Stimulated activated CD4-positive, alpha-beta T cell treated with anti-CD3 and anti-CD28 coated beads, Interleukin-12 subunit alpha, Interleukin-12 subunit beta, amount 100 ng/mL, for 24 hours (primary cell): ENCODE results near the gene GET4.

ENCODE experiments used
- DNase-seq, 2 experiments: peaks; one replicate each; pipeline ENCODE4 v3.0.0-alpha.2; 2020; ENCODE audit warnings: low read depth in 2 of 2

GET4 gene, protein sequence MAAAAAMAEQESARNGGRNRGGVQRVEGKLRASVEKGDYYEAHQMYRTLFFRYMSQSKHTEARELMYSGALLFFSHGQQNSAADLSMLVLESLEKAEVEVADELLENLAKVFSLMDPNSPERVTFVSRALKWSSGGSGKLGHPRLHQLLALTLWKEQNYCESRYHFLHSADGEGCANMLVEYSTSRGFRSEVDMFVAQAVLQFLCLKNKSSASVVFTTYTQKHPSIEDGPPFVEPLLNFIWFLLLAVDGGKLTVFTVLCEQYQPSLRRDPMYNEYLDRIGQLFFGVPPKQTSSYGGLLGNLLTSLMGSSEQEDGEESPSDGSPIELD

DNA sequence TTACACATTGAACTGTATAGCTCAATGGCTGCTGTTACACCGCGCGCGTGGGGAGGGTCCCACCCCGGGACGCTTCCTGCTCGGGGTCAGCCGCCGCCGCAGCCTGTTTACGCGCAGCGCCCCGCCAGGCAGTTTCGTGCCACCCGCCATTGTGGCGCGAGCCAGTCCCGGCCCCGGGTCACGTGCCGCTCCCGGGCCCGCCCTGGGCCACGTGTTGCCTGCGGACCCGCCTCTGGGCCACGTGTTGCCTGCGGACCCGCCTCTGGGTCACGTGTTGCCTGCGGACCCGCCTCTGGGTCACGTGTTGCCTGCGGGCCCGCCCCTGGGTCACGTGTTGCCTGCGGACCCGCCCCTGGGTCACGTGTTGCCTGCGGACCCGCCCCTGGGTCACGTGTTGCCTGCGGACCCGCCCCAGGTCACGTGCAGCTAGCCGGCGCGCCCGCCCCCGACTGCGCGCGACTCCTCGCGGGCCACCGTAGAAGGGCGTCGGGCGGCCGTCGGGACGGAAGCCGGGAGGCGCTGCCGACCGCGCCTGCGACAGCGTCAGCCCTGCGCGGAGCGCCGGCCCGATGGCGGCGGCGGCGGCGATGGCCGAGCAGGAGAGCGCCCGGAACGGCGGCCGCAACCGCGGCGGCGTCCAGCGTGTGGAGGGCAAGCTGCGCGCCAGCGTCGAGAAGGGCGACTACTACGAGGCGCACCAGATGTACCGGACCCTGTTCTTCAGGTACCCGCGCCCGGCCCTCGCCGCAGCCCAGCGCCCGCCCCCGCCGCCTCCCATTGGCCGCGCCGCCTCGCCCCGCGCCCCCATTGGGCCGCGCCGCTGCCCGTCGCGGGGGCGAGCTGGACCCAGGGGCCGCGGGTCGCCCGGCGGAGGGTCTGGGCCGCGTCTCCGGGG is at the start of gene GET4:
GET4 (plus strand) TSS at position 478 of the 895 bp plus-strand sequence; CDS start at position 570, 92 bp downstream.
- DNase-seq: peak; percentile 91 to 97

DNA sequence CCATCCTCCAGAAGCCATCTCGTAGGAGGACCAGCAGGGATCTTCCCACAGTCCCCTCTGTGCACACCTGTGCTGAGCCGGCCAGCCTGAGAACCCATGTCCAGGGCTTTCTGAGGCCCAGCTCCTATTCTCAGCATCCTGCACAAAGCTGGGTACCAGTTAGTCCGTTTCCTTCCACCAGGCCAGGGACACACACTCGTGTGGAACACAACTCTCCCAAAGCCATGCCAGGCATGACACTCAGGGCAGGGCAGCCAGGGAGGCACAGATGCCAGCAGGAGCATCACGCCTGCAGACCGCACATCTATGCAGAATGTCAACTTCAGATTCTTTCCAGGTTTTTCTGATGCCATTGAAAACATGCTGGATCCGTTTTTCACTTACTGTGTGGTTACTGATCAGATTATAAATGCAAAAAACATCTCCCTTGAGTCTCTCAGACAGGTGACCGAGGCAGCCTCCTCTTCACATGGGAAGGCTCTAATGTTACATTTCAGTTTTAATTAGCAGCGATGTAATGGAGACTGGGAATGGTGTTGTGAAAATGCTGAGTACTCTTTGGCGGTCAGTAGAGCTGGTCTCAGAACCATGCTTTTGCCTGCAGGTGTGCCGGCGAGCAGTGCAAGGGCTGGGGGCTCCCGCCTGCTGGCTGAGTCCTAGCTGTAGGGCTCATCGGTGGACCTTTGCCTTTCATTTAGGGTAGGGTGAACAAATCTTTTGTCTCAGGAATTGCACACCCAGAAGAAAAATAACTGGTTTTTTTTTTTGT is 47.4 kb upstream of the GET4 start:
- DNase-seq: no peak

DNA sequence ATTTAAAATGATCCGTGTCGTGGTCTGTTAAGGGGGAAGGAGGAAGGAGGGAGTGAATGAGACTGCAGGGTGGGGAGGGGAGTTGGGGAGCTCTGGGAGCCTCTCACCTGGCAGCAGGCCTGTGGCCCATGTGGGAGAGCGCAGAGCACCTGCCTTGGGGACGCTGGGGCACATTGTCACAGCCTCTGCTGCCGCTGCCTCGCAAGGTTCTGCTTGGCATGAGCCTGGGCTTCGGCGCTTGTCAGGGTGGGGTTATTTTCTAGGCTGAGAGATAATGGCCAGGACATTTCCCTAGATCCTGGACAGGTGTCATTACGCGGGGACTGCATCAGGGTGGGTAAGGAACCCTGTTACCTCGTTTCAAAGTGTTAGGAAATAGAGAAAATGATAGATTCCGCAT is 46.3 kb upstream of the GET4 start:
- DNase-seq: no peak

DNA sequence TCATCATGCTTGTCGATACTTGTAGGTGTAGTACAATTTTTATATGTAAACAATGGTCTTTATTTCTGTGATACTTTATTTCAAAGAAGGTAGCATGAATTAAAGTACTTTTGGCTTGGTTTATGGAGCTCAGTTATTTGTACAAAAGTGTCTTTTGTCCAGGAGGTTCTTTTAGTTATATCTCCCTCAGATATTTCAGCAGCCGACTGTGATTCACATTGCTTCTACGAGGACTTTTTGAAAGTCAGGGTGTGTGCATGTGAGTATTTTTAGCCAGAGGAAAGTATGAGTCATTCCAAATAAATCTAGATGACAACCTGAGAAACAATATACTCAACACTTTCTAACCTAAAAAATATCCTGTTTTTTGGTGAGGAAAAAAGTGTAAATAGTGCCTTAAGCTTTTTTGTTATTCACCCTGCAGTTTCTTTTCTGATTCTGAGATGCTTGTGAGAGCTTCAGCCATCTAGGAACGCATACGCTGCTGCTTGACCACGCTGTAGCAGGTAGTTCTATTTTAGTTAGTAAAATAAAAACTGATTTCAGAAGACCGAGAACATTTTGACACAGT is 44.7 kb upstream of the GET4 start:
- no peak for DNase-seq

DNA sequence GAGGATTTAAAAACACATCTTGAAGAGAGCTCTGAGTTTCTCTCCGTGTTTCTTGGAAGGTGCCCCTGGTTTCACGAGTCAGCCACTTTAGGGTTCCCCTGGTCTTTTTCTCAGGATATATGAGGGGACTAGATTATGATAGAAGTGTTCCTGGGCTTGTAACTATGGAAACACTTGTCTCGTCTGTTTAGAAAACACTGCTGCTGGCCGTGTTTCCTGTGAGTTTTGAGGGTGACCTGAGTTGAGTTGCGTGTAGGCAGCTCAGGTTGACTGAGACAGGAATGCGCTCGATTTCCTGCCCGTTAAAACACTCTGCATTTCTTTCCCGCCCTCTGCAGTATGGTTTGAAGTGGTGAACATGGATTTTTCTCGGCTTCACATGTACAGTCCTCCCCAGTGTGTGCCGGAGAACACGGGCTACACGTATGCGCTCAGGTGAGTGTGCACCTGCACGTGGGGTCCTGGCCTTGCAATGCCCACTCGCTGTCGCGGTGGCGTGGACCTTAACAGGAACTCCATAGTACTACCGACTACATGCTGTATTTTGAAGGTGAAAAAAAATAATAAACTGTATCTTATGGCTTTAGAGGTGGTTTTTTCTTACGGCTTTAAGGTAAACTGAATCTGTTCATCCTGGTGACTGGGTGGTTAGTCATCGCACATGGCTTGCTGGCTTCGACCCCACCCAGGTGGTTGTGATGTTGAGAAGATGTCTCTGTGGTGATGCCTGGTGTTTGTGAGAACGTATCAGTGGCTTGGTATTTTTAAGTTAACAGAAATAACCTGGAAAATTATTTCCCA is 44.0 kb upstream of the GET4 start, which contains the start of gene SUN1:
SUN1 (plus strand) TSS at position 310 of the 801 bp plus-strand sequence; CDS start at position 359, 49 bp downstream.
- DNase-seq: peak; percentile 52 to 55

DNA sequence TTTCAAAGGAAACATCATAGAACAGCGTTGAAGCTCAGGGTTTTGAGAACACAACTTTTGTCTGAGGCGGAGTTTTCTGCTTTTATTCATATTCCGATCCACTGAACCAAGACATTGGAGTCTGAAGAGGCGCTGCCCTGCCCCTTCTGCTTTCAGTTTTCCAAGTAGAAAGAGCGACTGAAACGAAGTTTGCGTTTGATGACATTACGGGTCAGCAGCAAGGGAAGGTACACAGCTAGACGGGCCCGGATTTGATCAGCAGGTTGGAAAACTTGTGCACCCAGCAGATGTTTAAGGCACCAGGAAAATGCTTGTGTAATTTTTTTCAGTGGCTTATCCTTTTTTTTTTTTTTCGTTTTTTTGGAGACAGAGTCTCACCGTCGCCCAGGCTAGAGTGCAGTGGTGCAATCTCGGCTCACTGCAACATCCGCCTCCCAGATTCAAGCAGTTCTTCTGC is 43.4 kb upstream of the GET4 start:
- no peak for DNase-seq

DNA sequence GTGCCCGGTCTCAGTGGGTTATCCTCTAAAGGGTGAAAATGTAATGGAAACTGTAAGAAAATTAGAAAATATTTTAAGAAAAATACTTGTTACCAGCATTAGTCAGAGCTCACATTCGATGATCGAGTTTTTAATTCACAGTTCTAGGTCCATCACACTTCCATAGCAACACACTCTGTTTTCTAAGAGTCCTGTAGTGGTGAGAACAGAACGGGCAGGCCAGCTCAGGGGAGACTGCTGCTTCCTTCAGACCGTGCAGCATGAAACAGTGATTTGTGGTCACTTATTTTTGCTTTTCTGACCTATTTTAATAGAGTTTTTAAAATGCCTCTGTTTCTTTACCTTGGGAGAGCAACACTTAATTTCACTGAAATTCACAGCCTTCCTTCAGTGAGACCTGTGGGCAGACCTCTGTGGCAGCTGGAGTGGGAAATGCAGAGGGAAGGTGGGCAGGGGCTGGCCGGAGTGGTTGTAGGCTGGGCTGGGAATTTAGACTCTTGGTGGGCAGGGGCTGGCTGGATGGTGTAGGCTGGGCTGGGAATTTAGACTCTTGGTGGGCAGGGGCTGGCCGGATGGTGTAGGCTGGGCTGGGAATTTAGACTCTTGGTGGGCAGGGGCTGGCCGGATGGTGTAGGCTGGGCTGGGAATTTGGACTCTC is 42.6 kb upstream of the GET4 start:
- DNase-seq: no peak

DNA sequence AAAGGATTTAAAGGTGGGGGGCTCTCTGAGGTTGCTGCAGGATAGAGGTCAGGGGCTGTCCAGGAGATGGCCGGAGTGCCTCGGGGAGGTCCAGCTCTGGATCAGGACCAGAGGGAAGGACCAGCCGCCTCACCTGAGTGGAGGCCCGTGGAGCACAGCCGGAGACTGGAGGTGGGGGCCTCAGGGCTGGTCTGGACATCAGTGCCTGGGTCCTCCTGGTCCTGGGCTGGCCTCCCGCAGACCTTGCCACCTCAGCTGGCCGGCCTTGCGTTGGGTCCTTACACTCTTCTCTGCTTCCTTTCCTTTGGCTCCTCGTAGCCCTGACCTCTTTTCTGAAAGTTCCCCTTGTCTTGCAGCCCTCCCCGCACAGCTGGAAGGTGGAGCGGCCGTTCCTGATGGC is 42.1 kb upstream of the GET4 start:
- DNase-seq: no peak

DNA sequence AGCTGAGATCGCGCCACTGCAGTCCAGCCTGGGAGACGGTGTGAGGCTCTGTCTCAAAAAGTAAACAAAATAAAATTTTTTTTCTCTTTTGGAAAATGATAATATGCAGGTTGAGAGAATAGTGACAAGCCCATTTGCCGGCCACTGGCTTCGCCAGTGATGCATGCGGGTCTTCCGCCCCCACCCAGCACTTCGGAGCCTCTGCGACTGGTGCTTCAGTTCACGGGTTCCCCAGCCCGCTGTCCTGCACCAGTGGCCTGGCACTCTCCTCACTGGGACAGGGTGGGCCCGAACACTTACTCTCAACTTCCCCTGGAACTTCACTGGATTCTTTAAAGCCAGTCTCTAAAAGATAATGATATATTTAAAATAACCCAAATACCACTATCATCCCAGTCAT is 41.3 kb upstream of the GET4 start:
- no peak for DNase-seq

DNA sequence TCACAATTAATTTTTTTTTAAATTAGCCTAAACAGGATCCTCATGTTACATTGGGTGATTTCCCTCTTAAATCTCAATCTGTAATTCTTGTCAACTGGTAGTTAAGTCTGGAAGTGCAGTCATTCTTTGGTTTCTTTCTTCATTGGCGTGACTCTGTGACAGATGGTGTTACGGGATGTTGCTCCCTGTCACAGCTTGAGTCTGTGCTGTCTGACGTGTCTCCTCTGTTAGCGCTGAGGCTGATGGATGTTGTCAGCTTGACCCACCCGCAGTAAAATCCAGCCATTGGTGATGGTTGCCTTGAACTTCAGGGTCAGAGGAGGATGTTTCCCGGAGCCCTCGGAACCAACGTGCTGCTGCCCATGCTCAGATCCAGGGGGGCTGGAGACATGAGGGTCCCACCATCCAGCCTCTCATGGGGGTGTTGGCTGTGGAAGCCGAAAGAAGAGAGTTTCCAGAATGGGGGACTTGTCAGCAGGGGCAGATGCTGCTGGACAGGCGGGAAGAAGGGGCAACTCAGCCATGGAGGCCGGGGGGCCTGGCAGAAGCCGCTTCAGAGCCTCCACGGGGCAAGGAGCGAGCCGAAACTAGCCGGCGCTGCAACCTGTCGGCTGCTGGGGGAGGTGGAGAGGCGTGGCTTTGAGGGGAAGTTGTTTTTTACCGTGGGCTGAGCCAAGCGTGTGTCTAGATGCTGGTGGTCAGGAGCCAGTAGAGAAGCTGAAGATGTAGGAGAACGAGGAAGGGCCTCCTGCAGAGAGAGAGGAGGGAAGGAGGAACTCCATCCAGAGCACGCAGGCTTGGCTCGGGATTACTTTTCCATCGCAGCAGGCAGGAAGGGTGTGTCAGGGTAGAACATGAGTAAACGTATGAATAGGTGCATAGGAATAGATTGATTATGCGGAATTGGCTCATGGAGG is 40.6 kb upstream of the GET4 start:
- no peak for DNase-seq

DNA sequence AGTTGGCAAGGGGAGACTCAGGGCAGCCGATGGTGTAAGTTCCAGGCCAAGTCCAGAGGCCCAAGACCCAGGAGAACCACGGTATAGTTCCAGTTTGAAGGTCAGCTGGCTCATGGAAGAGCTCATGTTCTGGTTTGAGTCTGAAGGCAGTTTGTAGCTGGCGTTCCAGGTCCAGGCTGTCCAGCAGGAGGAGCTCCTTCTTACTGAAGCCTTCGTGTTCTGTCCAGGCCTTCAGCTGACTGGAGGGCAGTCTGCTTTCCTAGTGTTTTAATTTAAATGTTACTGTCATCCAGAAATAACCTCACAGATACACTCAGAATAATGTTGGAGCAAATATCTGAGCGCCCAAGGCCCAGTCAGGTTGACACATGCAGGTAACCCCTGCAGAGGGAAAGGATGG is 39.9 kb upstream of the GET4 start:
- no peak for DNase-seq

DNA sequence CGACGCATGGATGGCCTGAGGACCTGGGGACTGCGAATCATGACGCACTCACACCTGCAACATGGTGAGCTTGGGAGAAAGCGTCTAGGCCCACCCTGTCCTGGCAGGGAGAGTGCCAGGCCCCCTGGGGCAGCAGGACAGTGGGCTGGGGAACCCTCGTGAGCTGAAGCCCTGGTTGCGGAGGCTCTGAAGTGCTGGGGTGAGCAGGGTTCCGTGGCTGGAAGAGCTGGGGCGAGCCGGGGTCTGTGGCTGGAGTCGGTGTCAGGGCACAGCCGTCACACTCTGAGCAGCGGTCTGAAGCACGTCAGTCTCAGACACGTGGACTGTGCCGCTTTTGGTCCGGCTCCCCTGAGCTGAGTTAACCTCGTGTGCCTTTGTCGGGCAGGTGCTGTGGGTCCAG is 39.4 kb upstream of the GET4 start:
- DNase-seq: no peak

DNA sequence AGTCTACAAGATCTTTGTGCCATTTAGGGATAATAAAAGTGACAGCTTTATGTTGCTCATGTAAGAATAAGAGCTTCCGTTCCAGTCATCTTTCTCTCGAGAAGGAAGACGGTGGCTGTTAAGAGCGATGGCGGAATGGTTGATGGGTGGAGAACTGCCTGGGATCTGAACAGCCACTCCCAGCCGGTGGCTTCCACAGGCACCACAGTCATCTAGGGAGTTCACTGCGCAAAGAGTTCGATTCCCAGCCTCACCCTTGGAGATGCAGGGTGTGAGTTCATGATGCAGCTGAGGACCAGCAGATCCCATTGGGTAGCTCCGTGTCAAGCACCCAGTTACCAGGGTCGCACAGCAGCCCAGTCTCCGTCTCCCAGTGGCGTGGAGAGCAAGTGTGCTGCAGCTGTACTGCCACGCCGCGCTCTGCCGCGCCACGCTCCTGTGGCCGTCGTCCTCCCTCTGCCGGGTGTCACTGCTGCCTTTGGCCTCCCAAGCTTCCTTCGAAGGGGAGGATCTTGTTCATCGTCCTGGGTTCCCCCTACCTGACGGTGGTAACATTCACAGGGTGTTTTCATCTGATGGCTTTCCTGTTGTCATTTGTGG is 36.3 kb upstream of the GET4 start:
- no peak for DNase-seq

DNA sequence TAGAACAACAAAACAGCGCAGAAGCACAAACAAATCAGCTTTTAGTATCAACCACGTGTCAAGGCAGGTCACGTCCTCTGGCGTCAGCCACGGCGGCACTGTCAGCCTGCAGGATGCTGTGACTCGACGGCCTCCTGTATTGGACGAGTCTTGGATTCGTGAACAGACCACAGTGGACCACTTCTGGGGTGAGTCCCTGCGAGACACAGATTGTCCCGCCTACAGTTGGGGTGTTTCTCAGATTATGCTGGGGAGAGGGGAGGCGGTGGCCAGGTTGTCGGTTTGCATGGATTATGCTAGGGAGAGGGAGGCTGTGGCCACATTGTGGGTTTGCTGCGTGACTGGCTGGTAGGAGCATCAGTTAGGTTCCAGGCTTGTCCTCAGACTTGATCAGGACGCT is 34.4 kb upstream of the GET4 start:
- DNase-seq: no peak

DNA sequence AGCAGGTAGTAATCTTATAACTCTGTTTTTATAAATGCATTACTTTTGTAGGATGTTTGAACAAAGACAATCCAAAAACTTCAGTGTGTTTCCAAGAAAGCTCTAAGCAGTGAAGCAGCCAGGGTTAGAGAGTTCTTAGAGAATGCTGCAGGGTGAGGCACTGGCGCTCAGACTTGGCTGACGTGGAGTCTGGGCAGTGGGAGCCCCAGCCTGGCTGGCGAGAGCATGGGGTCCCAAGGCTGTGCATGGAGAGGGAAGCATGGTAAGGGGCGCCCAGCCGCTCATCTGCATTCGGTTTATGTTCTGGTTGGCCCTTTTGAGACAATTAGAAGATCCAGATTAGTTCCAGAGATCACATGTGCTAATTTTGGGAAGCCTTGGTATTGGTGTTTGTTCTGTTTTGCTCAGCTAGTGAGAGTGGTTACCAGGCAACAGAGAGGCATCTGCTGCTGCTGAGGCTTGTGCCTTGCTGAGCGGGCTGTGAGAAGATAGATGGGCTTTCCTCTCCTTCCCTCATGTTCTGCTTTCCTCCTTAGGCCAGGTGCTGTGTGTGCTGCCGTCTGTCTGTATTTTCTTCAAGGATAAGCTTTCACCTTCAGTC is 33.8 kb upstream of the GET4 start:
- no peak for DNase-seq

DNA sequence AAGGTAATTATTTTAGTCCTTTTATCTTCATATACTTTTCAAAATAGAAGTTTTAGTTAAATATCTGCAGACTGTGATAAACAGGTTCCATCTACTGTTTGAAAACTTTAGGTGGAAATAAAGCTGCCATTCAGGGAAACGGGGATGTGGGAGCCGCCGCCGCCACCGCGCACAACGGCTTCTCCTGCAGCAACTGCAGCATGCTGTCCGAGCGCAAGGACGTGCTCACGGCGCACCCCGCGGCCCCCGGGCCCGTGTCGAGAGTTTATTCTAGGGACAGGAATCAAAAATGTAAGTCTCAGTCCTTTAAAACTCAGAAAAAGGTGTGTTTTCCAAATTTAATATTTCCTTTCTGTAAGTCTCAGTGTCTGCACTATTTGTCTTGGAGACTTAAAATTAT is 33.1 kb upstream of the GET4 start:
- DNase-seq: no peak

DNA sequence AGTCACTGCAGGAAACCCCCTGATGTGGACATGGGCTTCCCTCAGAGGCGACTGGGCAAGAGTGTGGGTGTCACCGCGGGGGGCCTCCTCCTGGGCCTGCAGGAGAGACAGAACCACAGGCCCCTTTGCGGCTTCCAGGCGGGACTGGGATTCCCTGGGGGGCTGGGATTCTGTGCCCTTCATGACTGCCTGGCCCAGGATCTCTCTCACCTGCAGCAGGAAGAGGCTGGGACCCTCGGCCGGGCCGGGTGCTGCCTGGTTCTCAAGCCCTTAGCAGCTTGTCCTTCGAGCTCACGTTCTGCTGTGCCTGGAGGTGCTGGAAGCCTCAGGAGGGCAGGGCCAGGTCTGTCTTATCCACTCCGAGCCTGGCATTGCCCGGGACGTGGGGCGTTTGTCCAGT is 32.3 kb upstream of the GET4 start:
- no peak for DNase-seq

DNA sequence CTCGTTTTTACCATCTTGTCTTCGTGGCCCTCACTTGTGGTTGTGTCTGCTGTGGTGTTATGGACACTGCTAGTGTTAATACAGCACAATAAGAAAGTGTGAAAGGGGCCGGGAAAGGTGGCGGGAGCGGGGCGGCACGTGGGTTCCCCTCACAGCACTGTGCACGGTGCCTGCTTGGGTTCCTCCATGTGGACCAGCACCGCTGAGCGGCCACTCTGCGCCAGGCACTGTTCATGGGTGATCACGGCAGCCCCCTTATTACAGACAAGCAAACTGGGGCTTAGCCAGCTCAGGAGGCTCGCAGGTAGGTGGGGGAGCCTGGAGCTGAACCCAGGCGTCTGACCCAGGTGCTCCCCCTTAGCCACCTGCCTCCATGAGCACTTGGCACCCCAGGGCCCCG is 31.8 kb upstream of the GET4 start:
- no peak for DNase-seq
